GM23338 (cell line): ENCODE measurements around the gene PDCD4. TPM values are rescaled to one million over a fixed set of nuclear protein-coding genes. Genes with fewer than 3 reads are reported as not detected.

ENCODE experiments used
- ATAC-seq: fragments of 200-7000 bp; cut with Tn5 transposase; 3 replicates; pipeline ENCODE4 v1.9.1; 2020
- DNase-seq: peaks from one replicate; pipeline ENCODE4 v3.0.0-alpha.2; 2015; ENCODE audit warnings: low spot score
- H2AFZ ChIP-seq: fragments of 200-600 bp; sonication (generic); 2 replicates; pipeline ENCODE4 v1.8.0; 2016; ENCODE audit warnings: antibody characterized with exemption, mild to moderate bottlenecking, moderate library complexity
- H3F3A ChIP-seq: fragments of 200-600 bp; sonication (generic); replicated peaks from 2 replicates; pipeline ENCODE4 v1.8.0; 2017; ENCODE audit warnings: antibody characterized with exemption, mixed run types, low read depth
- H3K27ac ChIP-seq: fragments of 200-600 bp; sonication (generic); 2 replicates; pipeline ENCODE4 v1.6.1; 2016; ENCODE audit warnings: low read depth
- H3K27me3 ChIP-seq: fragments of 200-600 bp; sonication (generic); 2 replicates; pipeline ENCODE4 v1.8.0; 2016; ENCODE audit warnings: mild to moderate bottlenecking, mixed run types, moderate library complexity; ENCODE audit not compliant: insufficient read depth
- H3K36me3 ChIP-seq: fragments of 200-600 bp; sonication (generic); 2 replicates; pipeline ENCODE4 v1.8.0; 2016; ENCODE audit warnings: mild to moderate bottlenecking; ENCODE audit not compliant: insufficient read depth
- H3K4me1 ChIP-seq: fragments of 200-600 bp; sonication (generic); 2 replicates; pipeline ENCODE4 v1.8.0; 2016; ENCODE audit warnings: mild to moderate bottlenecking, moderate library complexity; ENCODE audit not compliant: insufficient read depth
- H3K4me2 ChIP-seq: fragments of 200-600 bp; sonication (generic); 2 replicates; pipeline ENCODE4 v1.7.1; 2017; ENCODE audit warnings: mixed run types
- H3K4me3 ChIP-seq: fragments of 200-600 bp; sonication (generic); 2 replicates; pipeline ENCODE4 v1.6.1; 2016; ENCODE audit warnings: mixed run types
- H3K79me2 ChIP-seq: fragments of 200-600 bp; sonication (generic); replicated peaks from 2 replicates; pipeline ENCODE4 v1.8.0; 2017; ENCODE audit warnings: mild to moderate bottlenecking; ENCODE audit not compliant: insufficient read depth
- H3K9me2 ChIP-seq: fragments of 200-600 bp; sonication (generic); 2 replicates; pipeline ENCODE4 v1.8.0; 2017; ENCODE audit not compliant: insufficient read depth
- H4K20me1 ChIP-seq: fragments of 200-600 bp; sonication (generic); replicated peaks from 2 replicates; pipeline ENCODE4 v1.8.0; 2017; ENCODE audit warnings: mild to moderate bottlenecking; ENCODE audit not compliant: insufficient read depth
- H3K27ac Mint-ChIP-seq: 2 replicates; pipeline ENCODE4 v1.8.0; 2020; ENCODE audit warnings: inconsistent platforms, mild to moderate bottlenecking, moderate library complexity, mixed read lengths
- H3K27me3 Mint-ChIP-seq: 3 replicates; pipeline ENCODE4 v1.8.0; 2022; ENCODE audit warnings: low read depth, mild to moderate bottlenecking, moderate library complexity, mixed read lengths, inconsistent platforms; ENCODE audit not compliant: insufficient read depth, poor library complexity
- H3K36me3 Mint-ChIP-seq: 3 replicates; pipeline ENCODE4 v1.8.0; 2021; ENCODE audit warnings: low read depth, mild to moderate bottlenecking, inconsistent platforms, moderate library complexity, mixed read lengths
- H3K4me1 Mint-ChIP-seq: 3 replicates; pipeline ENCODE4 v1.8.0; 2020; ENCODE audit warnings: mild to moderate bottlenecking, inconsistent platforms, mixed read lengths
- H3K4me3 Mint-ChIP-seq: 3 replicates; pipeline ENCODE4 v1.8.0; 2021; ENCODE audit warnings: moderate library complexity, mild to moderate bottlenecking, inconsistent platforms, mixed read lengths
- H3K9me3 Mint-ChIP-seq: 3 replicates; pipeline ENCODE4 v1.8.0; 2020; ENCODE audit warnings: moderate library complexity, mild to moderate bottlenecking, inconsistent platforms, mixed read lengths
- EZH2 ChIP-seq: fragments of 200-600 bp; sonication (generic); IDR thresholded peaks from one replicate; pipeline ENCODE4 v1.8.0; 2017; ENCODE audit warnings: antibody characterized with exemption, mild to moderate bottlenecking, low read depth; ENCODE audit not compliant: unreplicated experiment
- JUNB ChIP-seq: IDR thresholded peaks from one replicate; pipeline ENCODE4 v1.6.1; 2016; ENCODE audit warnings: antibody characterized with exemption; ENCODE audit not compliant: unreplicated experiment
- POLR2AphosphoS5 ChIP-seq: IDR thresholded peaks from 2 replicates; pipeline ENCODE4 v1.6.1; 2016; ENCODE audit warnings: antibody characterized with exemption, low read depth
- STAT1 ChIP-seq: IDR thresholded peaks from one replicate; pipeline ENCODE4 v1.6.1; 2016; ENCODE audit warnings: antibody characterized with exemption; ENCODE audit not compliant: unreplicated experiment
- polyA plus RNA-seq: library from polyadenylated mRNA; unstranded; fragments of >200 nt; fragmentation: Nextera tagmentation; extraction: Ambion mirVana; gene quantifications from 2 replicates; pipeline ENCODE4 v1.2.1, GENCODE V29; 2016
- total RNA-seq: library from RNA; depleted of rRNA; stranded (reverse); fragments of >200 nt; shearing (Covaris generic); gene quantifications from 2 replicates; pipeline ENCODE4 v1.2.3, GENCODE V29; 2014
- TF ChIP-seq, protein P1 (sequence below): IDR thresholded peaks from 2 replicates; pipeline ENCODE4 v1.6.1; 2016; ENCODE audit warnings: antibody characterized with exemption
- TF ChIP-seq, protein P2 (sequence below): IDR thresholded peaks from one replicate; pipeline ENCODE4 v1.6.1; 2018; ENCODE audit warnings: antibody characterized with exemption; ENCODE audit not compliant: unreplicated experiment
- TF ChIP-seq, protein P3 (sequence below): fragments of 250-450 bp; sonication (Bioruptor Pico); IDR thresholded peaks from 2 replicates; pipeline ENCODE4 v1.5.0; 2020; ENCODE audit warnings: mild to moderate bottlenecking, moderate library complexity

The PDCD4 gene
- total and polyA plus RNA-seq, 2 experiments from 2014 or later = 10.1 to 18.0 TPM

DNA sequence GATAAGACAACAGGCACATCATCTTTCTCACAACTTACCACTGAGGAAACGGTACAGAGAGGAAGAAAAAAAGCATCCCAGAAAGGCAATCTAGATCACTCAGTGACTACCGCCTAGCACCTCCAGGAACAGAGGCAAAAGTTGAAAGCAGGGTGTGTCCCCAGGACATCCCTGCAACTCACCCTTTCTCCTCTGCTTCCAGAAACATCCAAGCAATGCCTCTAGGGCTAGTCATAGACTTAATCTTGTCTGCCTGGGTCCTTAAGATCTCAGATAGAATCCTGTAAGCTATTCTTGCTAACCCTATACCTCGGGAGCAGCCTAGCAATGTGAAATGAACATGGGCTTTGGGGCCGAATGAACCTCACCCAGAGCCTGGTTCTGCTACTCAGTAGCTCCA is 18.8 kb upstream of the PDCD4 start:
- Histone ChIP-seq H3K9me2 (no peaks in the 10 kb centered on the region), H3K27ac (no peak overlapping the region), H4K20me1 (no peaks in the 10 kb centered on the region), H3K4me1 (no peaks in the 10 kb centered on the region), H3K79me2 (no peaks in the 10 kb centered on the region), H3K4me3 (no peak overlapping the region), H3K36me3 (no peaks in the 10 kb centered on the region), H3K27me3 (no peaks in the 10 kb centered on the region), H3K4me2 (no peak overlapping the region), H2AFZ (peak overlapping the region; percentile 69; the same call in 1 of the 2 replicates), H3F3A (no peaks in the 10 kb centered on the region)
- no peak for TF ChIP-seq STAT1
- TF ChIP-seq JUNB = no peak
- TF ChIP-seq POLR2AphosphoS5 = no peak
- TF ChIP-seq, protein P1, sequence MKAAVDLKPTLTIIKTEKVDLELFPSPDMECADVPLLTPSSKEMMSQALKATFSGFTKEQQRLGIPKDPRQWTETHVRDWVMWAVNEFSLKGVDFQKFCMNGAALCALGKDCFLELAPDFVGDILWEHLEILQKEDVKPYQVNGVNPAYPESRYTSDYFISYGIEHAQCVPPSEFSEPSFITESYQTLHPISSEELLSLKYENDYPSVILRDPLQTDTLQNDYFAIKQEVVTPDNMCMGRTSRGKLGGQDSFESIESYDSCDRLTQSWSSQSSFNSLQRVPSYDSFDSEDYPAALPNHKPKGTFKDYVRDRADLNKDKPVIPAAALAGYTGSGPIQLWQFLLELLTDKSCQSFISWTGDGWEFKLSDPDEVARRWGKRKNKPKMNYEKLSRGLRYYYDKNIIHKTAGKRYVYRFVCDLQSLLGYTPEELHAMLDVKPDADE = no peak
- TF ChIP-seq, protein P2, sequence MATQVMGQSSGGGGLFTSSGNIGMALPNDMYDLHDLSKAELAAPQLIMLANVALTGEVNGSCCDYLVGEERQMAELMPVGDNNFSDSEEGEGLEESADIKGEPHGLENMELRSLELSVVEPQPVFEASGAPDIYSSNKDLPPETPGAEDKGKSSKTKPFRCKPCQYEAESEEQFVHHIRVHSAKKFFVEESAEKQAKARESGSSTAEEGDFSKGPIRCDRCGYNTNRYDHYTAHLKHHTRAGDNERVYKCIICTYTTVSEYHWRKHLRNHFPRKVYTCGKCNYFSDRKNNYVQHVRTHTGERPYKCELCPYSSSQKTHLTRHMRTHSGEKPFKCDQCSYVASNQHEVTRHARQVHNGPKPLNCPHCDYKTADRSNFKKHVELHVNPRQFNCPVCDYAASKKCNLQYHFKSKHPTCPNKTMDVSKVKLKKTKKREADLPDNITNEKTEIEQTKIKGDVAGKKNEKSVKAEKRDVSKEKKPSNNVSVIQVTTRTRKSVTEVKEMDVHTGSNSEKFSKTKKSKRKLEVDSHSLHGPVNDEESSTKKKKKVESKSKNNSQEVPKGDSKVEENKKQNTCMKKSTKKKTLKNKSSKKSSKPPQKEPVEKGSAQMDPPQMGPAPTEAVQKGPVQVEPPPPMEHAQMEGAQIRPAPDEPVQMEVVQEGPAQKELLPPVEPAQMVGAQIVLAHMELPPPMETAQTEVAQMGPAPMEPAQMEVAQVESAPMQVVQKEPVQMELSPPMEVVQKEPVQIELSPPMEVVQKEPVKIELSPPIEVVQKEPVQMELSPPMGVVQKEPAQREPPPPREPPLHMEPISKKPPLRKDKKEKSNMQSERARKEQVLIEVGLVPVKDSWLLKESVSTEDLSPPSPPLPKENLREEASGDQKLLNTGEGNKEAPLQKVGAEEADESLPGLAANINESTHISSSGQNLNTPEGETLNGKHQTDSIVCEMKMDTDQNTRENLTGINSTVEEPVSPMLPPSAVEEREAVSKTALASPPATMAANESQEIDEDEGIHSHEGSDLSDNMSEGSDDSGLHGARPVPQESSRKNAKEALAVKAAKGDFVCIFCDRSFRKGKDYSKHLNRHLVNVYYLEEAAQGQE = no peak
- TF ChIP-seq, protein P3, sequence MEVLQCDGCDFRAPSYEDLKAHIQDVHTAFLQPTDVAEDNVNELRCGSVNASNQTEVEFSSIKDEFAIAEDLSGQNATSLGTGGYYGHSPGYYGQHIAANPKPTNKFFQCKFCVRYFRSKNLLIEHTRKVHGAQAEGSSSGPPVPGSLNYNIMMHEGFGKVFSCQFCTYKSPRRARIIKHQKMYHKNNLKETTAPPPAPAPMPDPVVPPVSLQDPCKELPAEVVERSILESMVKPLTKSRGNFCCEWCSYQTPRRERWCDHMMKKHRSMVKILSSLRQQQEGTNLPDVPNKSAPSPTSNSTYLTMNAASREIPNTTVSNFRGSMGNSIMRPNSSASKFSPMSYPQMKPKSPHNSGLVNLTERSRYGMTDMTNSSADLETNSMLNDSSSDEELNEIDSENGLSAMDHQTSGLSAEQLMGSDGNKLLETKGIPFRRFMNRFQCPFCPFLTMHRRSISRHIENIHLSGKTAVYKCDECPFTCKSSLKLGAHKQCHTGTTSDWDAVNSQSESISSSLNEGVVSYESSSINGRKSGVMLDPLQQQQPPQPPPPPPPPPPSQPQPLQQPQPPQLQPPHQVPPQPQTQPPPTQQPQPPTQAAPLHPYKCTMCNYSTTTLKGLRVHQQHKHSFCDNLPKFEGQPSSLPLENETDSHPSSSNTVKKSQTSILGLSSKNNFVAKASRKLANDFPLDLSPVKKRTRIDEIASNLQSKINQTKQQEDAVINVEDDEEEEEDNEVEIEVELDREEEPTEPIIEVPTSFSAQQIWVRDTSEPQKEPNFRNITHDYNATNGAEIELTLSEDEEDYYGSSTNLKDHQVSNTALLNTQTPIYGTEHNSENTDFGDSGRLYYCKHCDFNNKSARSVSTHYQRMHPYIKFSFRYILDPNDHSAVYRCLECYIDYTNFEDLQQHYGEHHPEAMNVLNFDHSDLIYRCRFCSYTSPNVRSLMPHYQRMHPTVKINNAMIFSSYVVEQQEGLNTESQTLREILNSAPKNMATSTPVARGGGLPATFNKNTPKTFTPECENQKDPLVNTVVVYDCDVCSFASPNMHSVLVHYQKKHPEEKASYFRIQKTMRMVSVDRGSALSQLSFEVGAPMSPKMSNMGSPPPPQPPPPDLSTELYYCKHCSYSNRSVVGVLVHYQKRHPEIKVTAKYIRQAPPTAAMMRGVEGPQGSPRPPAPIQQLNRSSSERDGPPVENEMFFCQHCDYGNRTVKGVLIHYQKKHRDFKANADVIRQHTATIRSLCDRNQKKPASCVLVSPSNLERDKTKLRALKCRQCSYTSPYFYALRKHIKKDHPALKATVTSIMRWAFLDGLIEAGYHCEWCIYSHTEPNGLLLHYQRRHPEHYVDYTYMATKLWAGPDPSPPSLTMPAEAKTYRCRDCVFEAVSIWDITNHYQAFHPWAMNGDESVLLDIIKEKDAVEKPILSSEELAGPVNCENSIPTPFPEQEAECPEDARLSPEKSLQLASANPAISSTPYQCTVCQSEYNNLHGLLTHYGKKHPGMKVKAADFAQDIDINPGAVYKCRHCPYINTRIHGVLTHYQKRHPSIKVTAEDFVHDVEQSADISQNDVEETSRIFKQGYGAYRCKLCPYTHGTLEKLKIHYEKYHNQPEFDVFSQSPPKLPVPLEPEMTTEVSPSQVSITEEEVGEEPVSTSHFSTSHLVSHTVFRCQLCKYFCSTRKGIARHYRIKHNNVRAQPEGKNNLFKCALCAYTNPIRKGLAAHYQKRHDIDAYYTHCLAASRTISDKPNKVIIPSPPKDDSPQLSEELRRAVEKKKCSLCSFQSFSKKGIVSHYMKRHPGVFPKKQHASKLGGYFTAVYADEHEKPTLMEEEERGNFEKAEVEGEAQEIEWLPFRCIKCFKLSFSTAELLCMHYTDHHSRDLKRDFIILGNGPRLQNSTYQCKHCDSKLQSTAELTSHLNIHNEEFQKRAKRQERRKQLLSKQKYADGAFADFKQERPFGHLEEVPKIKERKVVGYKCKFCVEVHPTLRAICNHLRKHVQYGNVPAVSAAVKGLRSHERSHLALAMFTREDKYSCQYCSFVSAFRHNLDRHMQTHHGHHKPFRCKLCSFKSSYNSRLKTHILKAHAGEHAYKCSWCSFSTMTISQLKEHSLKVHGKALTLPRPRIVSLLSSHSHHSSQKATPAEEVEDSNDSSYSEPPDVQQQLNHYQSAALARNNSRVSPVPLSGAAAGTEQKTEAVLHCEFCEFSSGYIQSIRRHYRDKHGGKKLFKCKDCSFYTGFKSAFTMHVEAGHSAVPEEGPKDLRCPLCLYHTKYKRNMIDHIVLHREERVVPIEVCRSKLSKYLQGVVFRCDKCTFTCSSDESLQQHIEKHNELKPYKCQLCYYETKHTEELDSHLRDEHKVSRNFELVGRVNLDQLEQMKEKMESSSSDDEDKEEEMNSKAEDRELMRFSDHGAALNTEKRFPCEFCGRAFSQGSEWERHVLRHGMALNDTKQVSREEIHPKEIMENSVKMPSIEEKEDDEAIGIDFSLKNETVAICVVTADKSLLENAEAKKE (CRISPR knock-in tag) = no peak
- TF ChIP-seq EZH2 = no peak
- Mint-ChIP-seq H3K27ac (no peak overlapping the region), H3K4me3 (no peak overlapping the region), H3K4me1 (no peaks in the 10 kb centered on the region), H3K9me3 (no peaks in the 10 kb centered on the region), H3K36me3 (no peaks in the 10 kb centered on the region), H3K27me3 (peaks cover 4% of the 10 kb centered on the region)
- no peak for ATAC-seq
- no peak for DNase-seq
